Measurements from ENCODE around the gene LIPN.

The LIPN gene

DNA sequence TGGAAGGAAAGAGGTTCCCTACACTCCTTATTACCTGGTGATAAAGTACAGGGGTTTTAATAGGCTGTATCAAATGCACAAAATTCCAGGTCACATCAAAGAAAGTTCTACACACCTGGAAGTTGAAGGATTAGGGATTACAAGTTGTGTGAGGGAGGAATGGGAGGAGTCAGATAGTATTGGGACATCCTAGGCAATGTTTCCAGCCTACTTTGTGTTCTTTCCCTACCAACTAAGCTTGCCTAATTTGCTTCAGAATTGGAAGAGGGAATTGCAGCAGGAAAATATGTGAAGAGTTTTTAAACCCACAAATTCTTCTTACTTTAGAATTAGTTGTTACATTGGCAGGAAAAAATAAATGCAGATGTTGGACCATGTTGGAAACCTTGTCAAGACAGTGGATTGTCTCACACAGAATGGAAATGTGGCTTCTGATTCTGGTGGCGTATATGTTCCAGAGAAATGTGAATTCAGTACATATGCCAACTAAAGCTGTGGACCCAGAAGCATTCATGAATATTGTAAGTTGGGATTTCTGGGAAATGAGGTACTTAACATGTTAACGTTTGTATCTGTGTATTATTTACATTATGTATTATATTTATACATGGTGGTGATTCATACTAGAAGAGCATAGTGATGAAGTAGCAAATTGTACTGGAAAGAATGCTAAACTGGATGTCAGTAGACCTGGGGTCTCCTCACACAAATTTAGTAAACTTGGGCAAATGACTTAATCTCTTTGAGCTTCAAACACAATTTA is 42.9 kb downstream of the LIPN start, which contains the start of gene LIPM:
LIPM (plus strand) TSS at position 208 of the 763 bp plus-strand sequence; CDS start at position 375, 167 bp downstream.
- H3K4me3 ChIP-seq (ENCODE audit: low read depth, low read length), result no peak within 1 kb of the TSS
- in situ Hi-C loops (cut with HindIII; ENCODE audit: low sequenced_read_pairs), result no loop called here
- TF ChIP-seq, protein P1, sequence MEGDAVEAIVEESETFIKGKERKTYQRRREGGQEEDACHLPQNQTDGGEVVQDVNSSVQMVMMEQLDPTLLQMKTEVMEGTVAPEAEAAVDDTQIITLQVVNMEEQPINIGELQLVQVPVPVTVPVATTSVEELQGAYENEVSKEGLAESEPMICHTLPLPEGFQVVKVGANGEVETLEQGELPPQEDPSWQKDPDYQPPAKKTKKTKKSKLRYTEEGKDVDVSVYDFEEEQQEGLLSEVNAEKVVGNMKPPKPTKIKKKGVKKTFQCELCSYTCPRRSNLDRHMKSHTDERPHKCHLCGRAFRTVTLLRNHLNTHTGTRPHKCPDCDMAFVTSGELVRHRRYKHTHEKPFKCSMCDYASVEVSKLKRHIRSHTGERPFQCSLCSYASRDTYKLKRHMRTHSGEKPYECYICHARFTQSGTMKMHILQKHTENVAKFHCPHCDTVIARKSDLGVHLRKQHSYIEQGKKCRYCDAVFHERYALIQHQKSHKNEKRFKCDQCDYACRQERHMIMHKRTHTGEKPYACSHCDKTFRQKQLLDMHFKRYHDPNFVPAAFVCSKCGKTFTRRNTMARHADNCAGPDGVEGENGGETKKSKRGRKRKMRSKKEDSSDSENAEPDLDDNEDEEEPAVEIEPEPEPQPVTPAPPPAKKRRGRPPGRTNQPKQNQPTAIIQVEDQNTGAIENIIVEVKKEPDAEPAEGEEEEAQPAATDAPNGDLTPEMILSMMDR (IDR thresholded peaks at IDR 0.05; ENCODE audit: low read depth, low read length), result no peak
- no peak for DNase-seq (ENCODE audit: low read depth, low spot score)

DNA sequence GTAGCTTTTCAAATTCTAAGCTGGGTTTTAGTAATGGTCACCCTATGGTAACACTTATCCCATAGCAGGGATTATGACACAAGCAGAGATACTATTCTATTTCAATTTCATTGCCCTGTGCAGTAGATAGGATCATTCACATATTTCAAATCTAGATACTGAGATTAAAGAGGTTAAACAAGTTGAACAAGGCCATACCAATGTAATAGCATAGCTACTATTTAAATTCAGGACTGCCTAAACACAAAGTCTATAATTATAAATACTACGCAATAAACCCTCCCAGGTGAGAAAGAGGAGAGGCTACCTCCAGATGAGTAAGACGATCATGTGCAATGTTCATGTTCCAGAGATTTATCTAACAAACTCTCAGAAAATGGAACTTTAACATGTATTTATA is 43.8 kb downstream of the LIPN start:
- H3K4me3 ChIP-seq (ENCODE audit: low read depth, low read length), result no peak overlapping the region
- in situ Hi-C loops (cut with HindIII; ENCODE audit: low sequenced_read_pairs), result no loop called here
- no peak for DNase-seq (ENCODE audit: low read depth, low spot score)
- TF ChIP-seq, protein P1 (IDR thresholded peaks at IDR 0.05; ENCODE audit: low read depth, low read length), result no peak

DNA sequence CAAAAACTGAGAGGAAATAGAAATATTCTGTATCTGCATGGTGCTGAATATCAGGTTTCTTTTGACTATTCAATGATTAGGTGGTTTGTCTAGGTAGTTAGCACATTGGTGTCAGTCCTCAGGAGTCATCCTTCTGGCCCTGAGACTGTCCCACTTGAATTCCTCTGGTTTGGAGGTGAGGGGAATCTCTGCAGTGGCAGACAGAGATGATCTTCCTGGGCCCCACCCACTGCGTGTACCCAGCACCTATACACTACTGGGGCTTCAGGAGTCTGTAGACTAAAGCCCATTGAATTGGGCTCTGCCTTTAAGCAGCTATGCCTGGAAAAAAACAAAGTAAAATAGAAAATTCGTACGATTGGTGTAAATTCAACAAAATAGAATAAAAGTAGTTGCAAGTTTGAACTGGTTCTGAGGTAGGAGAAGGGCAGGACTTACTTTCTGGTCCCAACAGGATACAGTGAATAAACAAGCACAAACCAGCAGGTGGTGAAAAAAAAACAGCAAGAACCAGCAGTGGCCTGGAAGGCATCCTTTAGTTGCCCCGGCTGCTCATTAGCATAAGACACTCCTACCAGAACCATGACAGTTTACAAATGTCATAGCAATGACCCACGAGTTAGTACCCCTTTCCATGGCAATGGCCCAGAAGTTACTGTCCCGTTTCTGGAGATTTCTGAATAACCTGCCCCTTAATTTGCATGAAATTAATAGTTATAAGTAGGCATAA is 44.4 kb downstream of the LIPN start:
- in situ Hi-C loops (cut with HindIII; ENCODE audit: low sequenced_read_pairs), result no loop called here
- no peak overlapping the region for H3K4me3 ChIP-seq (ENCODE audit: low read depth, low read length)
- no peak for DNase-seq (ENCODE audit: low read depth, low spot score)
- TF ChIP-seq, protein P1 (IDR thresholded peaks at IDR 0.05; ENCODE audit: low read depth, low read length), result no peak

DNA sequence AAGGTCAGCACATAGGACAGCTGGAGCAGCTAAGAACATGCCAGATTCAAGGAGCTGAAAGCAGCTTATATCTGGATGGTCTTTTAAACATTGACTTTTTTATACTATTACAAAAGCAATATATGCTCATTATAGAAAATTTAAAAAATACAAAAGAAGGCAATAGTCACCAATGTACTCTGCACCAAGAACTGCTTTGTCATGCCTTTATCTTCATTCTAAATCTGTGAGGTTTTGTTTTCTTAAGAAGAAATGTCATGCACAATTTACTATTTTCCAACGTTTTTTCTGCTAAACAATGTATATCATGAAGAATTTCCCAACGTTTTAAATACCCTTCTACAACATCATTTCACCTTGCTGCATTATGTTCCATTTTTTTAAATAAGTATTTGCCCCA is 45.5 kb downstream of the LIPN start:
- in situ Hi-C loops (cut with HindIII; ENCODE audit: low sequenced_read_pairs), result no loop called here
- H3K4me3 ChIP-seq (ENCODE audit: low read depth, low read length), result no peak overlapping the region
- DNase-seq (ENCODE audit: low read depth, low spot score), result no peak
- TF ChIP-seq, protein P1 (IDR thresholded peaks at IDR 0.05; ENCODE audit: low read depth, low read length), result no peak

DNA sequence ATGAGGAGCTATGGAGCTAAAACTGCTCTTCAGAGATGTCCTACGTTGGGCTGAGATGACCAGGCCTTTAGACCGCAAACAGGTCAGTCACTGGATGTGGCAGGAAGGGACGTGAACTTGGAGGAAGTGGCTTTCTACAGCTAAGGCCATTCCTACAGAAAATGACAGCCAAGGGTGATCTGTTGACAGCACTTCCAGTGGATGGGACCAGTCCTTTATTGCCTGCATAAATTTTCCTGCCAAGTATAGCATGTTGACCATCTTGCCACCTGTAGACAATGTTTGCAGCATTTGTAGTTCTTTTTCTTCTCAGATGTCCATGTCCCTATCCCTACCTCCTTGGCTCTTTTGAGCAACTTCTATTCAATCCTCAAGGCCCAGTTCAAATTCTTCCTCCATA is 46.1 kb downstream of the LIPN start:
- TF ChIP-seq, protein P1 (IDR thresholded peaks at IDR 0.05; ENCODE audit: low read depth, low read length), result no peak
- DNase-seq (ENCODE audit: low read depth, low spot score), result no peak
- in situ Hi-C loops (cut with HindIII; ENCODE audit: low sequenced_read_pairs), result no loop called here
- no peak overlapping the region for H3K4me3 ChIP-seq (ENCODE audit: low read depth, low read length)

- TF ChIP-seq, protein P1 (IDR thresholded peaks at IDR 0.05; ENCODE audit: low read depth, low read length), result no peak
- in situ Hi-C loops (cut with HindIII; ENCODE audit: low sequenced_read_pairs), result no loop called here
- H3K4me3 ChIP-seq (ENCODE audit: low read depth, low read length), result no peak overlapping the region
- no peak for DNase-seq (ENCODE audit: low read depth, low spot score)
Observed at GRCh38 chr10:88809621-88810020, 49.8 kb downstream of the LIPN start.

Measured in astrocyte of the spinal cord (primary cell).